ENCODE measurements around the gene C1orf116. TPM values are rescaled to one million over a fixed set of nuclear protein-coding genes. Genes with fewer than 3 reads are reported as not detected.

Gene C1orf116
- total RNA-seq, 1 donor from 2014 or later, result 31.9 TPM

GRCh38 chr1:206979379-206980043 is 53.0 kb downstream of the C1orf116 start:
- peaks cover 25% of the 10 kb centered on the region for H3K27me3 Mint-ChIP-seq
- H3K9me3 Mint-ChIP-seq (ENCODE audit: low read depth), result no peaks in the 10 kb centered on the region
- DNase-seq (ENCODE audit: low spot score, unreplicated experiment), result no peak
- H3K4me3 Mint-ChIP-seq (ENCODE audit: low read depth), result no peak overlapping the region
- peaks cover 4% of the 10 kb centered on the region for H3K4me1 Mint-ChIP-seq (ENCODE audit: low read depth)
- peak; percentile 59 for TF ChIP-seq CTCF (IDR thresholded peaks at IDR 0.05; ENCODE audit: unreplicated experiment)
- H3K27ac Mint-ChIP-seq, result no peak overlapping the region
- H3K36me3 Mint-ChIP-seq (ENCODE audit: insufficient read depth), result no peaks in the 10 kb centered on the region

DNA sequence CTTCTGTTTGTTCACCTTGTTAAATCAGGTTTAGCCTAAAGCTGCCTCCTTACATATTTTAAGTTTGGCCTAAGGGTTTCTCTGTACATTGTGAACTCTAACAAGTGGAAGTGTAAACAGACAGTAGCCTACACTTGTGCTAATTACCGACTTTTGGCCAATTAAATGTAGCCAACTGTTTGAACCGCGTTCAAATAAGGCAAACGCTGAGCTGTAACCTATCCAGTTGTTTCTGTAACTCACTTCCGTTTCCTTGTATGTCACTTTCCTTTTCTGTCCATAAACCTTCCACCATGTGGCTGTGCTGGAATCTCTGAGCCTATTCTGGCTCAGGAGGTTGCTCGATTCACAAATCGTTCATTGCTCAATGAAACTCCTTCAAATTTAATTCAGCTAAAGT is 54.3 kb downstream of the C1orf116 start:
- Mint-ChIP-seq H3K4me3 (ENCODE audit: low read depth) (no peak overlapping the region), H3K36me3 (ENCODE audit: insufficient read depth) (no peaks in the 10 kb centered on the region), H3K9me3 (ENCODE audit: low read depth) (no peaks in the 10 kb centered on the region), H3K4me1 (ENCODE audit: low read depth) (peaks cover 6% of the 10 kb centered on the region), H3K27ac (no peak overlapping the region), H3K27me3 (peaks cover 24% of the 10 kb centered on the region)
- no peak for TF ChIP-seq CTCF (IDR thresholded peaks at IDR 0.05; ENCODE audit: unreplicated experiment)
- no peak for DNase-seq (ENCODE audit: low spot score, unreplicated experiment)

GRCh38 chr1:206975306-206975705 is 57.2 kb downstream of the C1orf116 start:
- no peak for TF ChIP-seq CTCF (IDR thresholded peaks at IDR 0.05; ENCODE audit: unreplicated experiment)
- peaks cover 16% of the 10 kb centered on the region for H3K4me1 Mint-ChIP-seq (ENCODE audit: low read depth)
- no peak for DNase-seq (ENCODE audit: low spot score, unreplicated experiment)
- no peaks in the 10 kb centered on the region for H3K36me3 Mint-ChIP-seq (ENCODE audit: insufficient read depth)
- peaks cover 19% of the 10 kb centered on the region for H3K27me3 Mint-ChIP-seq
- no peaks in the 10 kb centered on the region for H3K9me3 Mint-ChIP-seq (ENCODE audit: low read depth)
- H3K27ac Mint-ChIP-seq, result no peak overlapping the region
- no peak overlapping the region for H3K4me3 Mint-ChIP-seq (ENCODE audit: low read depth)

DNA sequence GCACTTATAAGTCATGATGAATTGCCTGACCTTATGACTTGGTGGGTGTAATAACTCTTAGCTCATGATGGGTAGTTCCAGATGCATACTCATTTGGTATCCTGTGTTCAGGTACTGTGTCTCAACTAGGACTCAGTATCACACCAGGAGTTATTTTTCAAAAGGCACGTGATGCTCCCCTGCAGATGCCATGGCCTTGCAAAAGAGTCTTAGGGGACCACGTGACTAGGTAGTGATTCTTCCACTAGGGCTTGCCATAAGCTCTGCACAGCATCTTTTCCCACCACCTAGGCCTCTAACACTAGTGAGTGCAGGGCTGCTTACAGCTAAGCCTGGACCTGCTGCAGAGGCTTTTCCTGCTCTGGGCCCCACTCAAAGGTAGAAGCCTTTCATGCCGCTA is 58.4 kb downstream of the C1orf116 start:
- no peak for TF ChIP-seq CTCF (IDR thresholded peaks at IDR 0.05; ENCODE audit: unreplicated experiment)
- Mint-ChIP-seq H3K4me3 (ENCODE audit: low read depth) (no peak overlapping the region), H3K36me3 (ENCODE audit: insufficient read depth) (no peaks in the 10 kb centered on the region)

GRCh38 chr1:206972728-206973127 is 59.8 kb downstream of the C1orf116 start:
- TF ChIP-seq CTCF (IDR thresholded peaks at IDR 0.05; ENCODE audit: unreplicated experiment), result no peak
- Mint-ChIP-seq H3K4me1 (ENCODE audit: low read depth) (peaks cover 12% of the 10 kb centered on the region), H3K27ac (no peak overlapping the region), H3K4me3 (ENCODE audit: low read depth) (no peak overlapping the region), H3K27me3 (peaks cover 30% of the 10 kb centered on the region), H3K36me3 (ENCODE audit: insufficient read depth) (no peaks in the 10 kb centered on the region), H3K9me3 (ENCODE audit: low read depth) (no peaks in the 10 kb centered on the region)
- no peak for DNase-seq (ENCODE audit: low spot score, unreplicated experiment)

More for the DNA sequence above, 58.4 kb downstream of the C1orf116 start:
- Mint-ChIP-seq H3K9me3 (ENCODE audit: low read depth) (no peaks in the 10 kb centered on the region), H3K27me3 (peaks cover 25% of the 10 kb centered on the region), H3K4me1 (ENCODE audit: low read depth) (peaks cover 12% of the 10 kb centered on the region), H3K27ac (no peak overlapping the region)
- no peak for DNase-seq (ENCODE audit: low spot score, unreplicated experiment)

All from progenitor cell of endocrine pancreas (in vitro differentiated cells).